K562 (cell line): ENCODE measurements around the gene CPNE6. TPM values are rescaled to one million over a fixed set of nuclear protein-coding genes. Genes with fewer than 3 reads are reported as not detected.

Experiments
- CAMTA2 ChIP-seq: fragments of 250-450 bp; sonication (Bioruptor Pico); conservative IDR thresholded peaks from 2 replicates; pipeline ENCODE4 v1.5.1; 2022
- CBX8 ChIP-seq: fragments of 200-600 bp; sonication (generic); IDR thresholded peaks from 2 replicates; pipeline ENCODE4 v1.6.1; 2012; ENCODE audit warnings: borderline replicate concordance, mixed run types, low read depth, mild to moderate bottlenecking, moderate library complexity, mixed read lengths, low read length, control low read depth, inconsistent platforms; ENCODE audit not compliant: poor library complexity, severe bottlenecking; ENCODE audit errors: extremely low read depth
- CHD1 ChIP-seq: fragments of 200-600 bp; sonication (generic); IDR thresholded peaks from one replicate; pipeline ENCODE4 v1.6.1; 2012; ENCODE audit warnings: mild to moderate bottlenecking, moderate library complexity, low read length, inconsistent platforms
- HMGN3 ChIP-seq: IDR thresholded peaks from 2 replicates; pipeline ENCODE4 v1.6.1; 2011; ENCODE audit warnings: borderline replicate concordance, low read depth, mild to moderate bottlenecking, mixed read lengths, low read length; ENCODE audit not compliant: insufficient read length; ENCODE audit errors: extremely low read depth
- HNRNPK ChIP-seq: fragments of 200-400 bp; formaldehyde crosslinking; IDR thresholded peaks from one replicate; pipeline ENCODE4 v1.6.1; 2018; ENCODE audit warnings: mild to moderate bottlenecking, low read depth, low read length; ENCODE audit not compliant: poor library complexity, severe bottlenecking
- IRF2 ChIP-seq: sonication (generic); formaldehyde crosslinking; IDR thresholded peaks from 2 replicates; pipeline ENCODE4 v1.8.1; 2022; ENCODE audit warnings: mild to moderate bottlenecking, missing genetic modification reagents
- MTA3 ChIP-seq: fragments of 450-650 bp; formaldehyde crosslinking; IDR thresholded peaks from 2 replicates; pipeline ENCODE4 v1.6.1; 2017; ENCODE audit warnings: mild to moderate bottlenecking, borderline replicate concordance
- MTF1 ChIP-seq: fragments of 250-450 bp; sonication (Bioruptor Pico); IDR thresholded peaks from 2 replicates; pipeline ENCODE4 v1.9.0; 2021; ENCODE audit warnings: moderate library complexity, mild to moderate bottlenecking, inconsistent platforms, borderline replicate concordance
- NCOA1 ChIP-seq: fragments of 450-650 bp; IDR thresholded peaks from 2 replicates; pipeline ENCODE4 v1.6.1; 2016; ENCODE audit warnings: low read depth
- POLR2B ChIP-seq: fragments of 450-650 bp; IDR thresholded peaks from 2 replicates; pipeline ENCODE4 v1.6.1; 2018; ENCODE audit warnings: low read depth; ENCODE audit not compliant: partially characterized antibody
- SAFB2 ChIP-seq: fragments of 200-400 bp; formaldehyde crosslinking; IDR thresholded peaks from 2 replicates; pipeline ENCODE4 v1.6.1; 2018; ENCODE audit warnings: borderline replicate concordance, low read length, low read depth, moderate library complexity; ENCODE audit not compliant: severe bottlenecking
- SIX5 ChIP-seq, 2 experiments: IDR thresholded peaks; 2 replicates each; pipeline ENCODE4 v1.6.1; 2011; ENCODE audit warnings: low read length in 2 of 2, borderline replicate concordance in 1 of 2, low read depth in 1 of 2, mild to moderate bottlenecking in 1 of 2, moderate library complexity in 1 of 2; ENCODE audit not compliant: insufficient read depth in 1 of 2
- ZNF445 ChIP-seq: fragments of 250-450 bp; sonication (Bioruptor Pico); IDR thresholded peaks from 2 replicates; pipeline ENCODE4 v1.4.0; 2020; ENCODE audit warnings: low read depth, mild to moderate bottlenecking, moderate library complexity
- polyA plus RNA-seq, 8 experiments: library from polyadenylated mRNA; depleted of rRNA in 4 of 8; stranded (reverse) in 5 of 8; unstranded in 3 of 8; fragments of >200 nt; fragmentation: Nextera tagmentation in 2 of 8; fragmentation: Illumina TruSeq in 1 of 8; extraction: Ambion mirVana in 2 of 8; extraction: Trizol in 1 of 8; gene quantifications; 2 replicates each; pipeline versions ENCODE4 v1.2.1 to v1.2.3, GENCODE V29; 2011 to 2014; ENCODE audit warnings: inconsistent platforms in 1 of 8, missing spikeins in 1 of 8
- total RNA-seq, 7 experiments: library from RNA; depleted of rRNA in 6 of 7; stranded (reverse); fragments of >200 nt in 6 of 7; fragmentation: Illumina TruSeq in 2 of 7; extraction: Trizol in 2 of 7; gene quantifications; 2 replicates each; pipeline versions ENCODE4 v1.2.1 to v1.2.3, GENCODE V29; 2011 to 2021; ENCODE audit warnings: low replicate concordance in 1 of 7
- TF ChIP-seq, protein P1 (sequence below): sonication (generic); formaldehyde crosslinking; IDR thresholded peaks from 2 replicates; pipeline ENCODE4 v1.8.0; 2022; ENCODE audit warnings: missing genetic modification reagents, mild to moderate bottlenecking, borderline replicate concordance
- TF ChIP-seq, protein P2 (sequence below), 2 experiments: fragments of 200-800 bp in 1 of 2; sonication (Bioruptor generic) in 1 of 2; sonication (generic) in 1 of 2; formaldehyde crosslinking in 1 of 2; IDR thresholded peaks in 1 of 2; conservative IDR thresholded peaks in 1 of 2; 2 replicates each; pipeline versions ENCODE4 v1.5.0 to v1.6.1; 2016 to 2020; ENCODE audit warnings: missing compliant biosample characterization in 1 of 2, missing genetic modification characterization in 1 of 2, missing genetic modification reagents in 1 of 2
- TF ChIP-seq, protein P3 (sequence below): sonication (generic); formaldehyde crosslinking; IDR thresholded peaks from 2 replicates; pipeline ENCODE4 v1.8.1; 2023; ENCODE audit warnings: mild to moderate bottlenecking, missing genetic modification reagents, moderate library complexity
- TF ChIP-seq, protein P4 (sequence below), 2 experiments: fragments of 150-350 bp in 1 of 2; IDR thresholded peaks; 2 replicates each; pipeline ENCODE4 v1.6.1; 2012 to 2016; ENCODE audit warnings: low read depth in 2 of 2, low read length in 2 of 2, mild to moderate bottlenecking in 1 of 2, moderate library complexity in 1 of 2

Gene CPNE6
- total and polyA plus RNA-seq, 9 of the 15 experiments (the other 6 are each of a cell fraction or from before 2014, with no cell fraction given): not detected

DNA sequence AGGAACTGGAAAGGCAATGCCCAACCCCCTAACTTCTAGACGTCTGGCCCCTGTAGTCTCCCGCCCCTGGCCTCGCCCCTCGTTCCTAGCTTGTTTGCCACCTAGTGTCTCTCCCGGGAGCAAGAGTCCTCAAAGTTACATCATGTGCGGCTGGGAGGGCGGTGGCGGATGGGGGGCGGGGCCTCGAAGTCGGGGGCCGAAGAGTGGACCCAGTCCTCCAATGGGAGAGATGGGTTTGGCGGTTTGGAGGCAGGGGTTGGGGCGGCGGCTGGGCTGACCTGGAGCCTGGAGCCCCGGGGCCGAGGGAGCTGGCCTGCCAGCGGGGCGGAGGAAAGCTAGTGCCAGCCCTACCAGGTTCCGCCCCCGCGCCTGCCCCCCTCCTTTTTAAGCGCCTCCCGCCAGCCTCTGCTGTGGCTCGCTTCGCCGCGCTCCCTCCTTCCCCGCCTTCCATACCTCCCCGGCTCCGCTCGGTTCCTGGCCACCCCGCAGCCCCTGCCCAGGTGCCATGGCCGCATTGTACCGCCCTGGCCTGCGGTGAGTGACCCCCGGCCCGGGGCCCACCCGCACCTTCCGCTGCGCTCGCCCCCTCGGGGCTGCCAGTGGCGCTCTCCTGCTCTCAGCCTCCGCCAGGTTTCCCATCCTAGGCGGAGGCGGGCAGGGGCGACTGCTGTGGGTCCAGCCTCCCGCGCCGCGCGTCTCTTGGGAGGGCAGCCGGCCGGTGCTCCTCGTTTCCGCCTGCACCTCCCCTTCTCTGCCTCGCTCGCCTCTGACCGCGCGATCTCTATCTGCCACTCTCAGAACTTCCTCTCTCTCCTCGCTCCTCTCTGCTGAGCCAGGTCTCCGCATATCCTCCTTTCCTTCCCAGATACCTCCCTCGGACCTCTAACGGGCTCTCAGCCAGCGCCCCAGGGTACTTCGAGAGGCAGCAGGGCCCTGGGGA lies 22.8 kb downstream of the CPNE6 start, which contains the start of gene PCK2 (continued):
- TF ChIP-seq, protein P1, sequence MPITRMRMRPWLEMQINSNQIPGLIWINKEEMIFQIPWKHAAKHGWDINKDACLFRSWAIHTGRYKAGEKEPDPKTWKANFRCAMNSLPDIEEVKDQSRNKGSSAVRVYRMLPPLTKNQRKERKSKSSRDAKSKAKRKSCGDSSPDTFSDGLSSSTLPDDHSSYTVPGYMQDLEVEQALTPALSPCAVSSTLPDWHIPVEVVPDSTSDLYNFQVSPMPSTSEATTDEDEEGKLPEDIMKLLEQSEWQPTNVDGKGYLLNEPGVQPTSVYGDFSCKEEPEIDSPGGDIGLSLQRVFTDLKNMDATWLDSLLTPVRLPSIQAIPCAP (CRISPR knock-in tag): no peak
- TF ChIP-seq HNRNPK (no peak), CBX8 (no peak), CAMTA2 (no peak), SAFB2 (no peak), ZNF445 (no peak), HMGN3 (peak; percentile 71), MTA3 (peak; percentile 84), SIX5 (IDR thresholded peaks at IDR 0.05; ENCODE audit: borderline replicate concordance in 1 of 2, insufficient read depth in 1 of 2, low read depth in 1 of 2, low read length in 2 of 2) (no peak), POLR2B (peak; percentile 92), MTF1 (no peak), CHD1 (peak; percentile 83), NCOA1 (no peak), IRF2 (no peak)
- TF ChIP-seq, protein P2, sequence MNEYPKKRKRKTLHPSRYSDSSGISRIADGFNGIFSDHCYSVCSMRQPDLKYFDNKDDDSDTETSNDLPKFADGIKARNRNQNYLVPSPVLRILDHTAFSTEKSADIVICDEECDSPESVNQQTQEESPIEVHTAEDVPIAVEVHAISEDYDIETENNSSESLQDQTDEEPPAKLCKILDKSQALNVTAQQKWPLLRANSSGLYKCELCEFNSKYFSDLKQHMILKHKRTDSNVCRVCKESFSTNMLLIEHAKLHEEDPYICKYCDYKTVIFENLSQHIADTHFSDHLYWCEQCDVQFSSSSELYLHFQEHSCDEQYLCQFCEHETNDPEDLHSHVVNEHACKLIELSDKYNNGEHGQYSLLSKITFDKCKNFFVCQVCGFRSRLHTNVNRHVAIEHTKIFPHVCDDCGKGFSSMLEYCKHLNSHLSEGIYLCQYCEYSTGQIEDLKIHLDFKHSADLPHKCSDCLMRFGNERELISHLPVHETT (CRISPR knock-in tag; conservative IDR thresholded peaks at IDR 0.05 in 1 of 2, IDR thresholded peaks at IDR 0.05 in 1 of 2): 0 out of 4 replicates have a peak, but pooled peaks of 1 of the 2 experiments have one; percentile 2
- TF ChIP-seq, protein P3, sequence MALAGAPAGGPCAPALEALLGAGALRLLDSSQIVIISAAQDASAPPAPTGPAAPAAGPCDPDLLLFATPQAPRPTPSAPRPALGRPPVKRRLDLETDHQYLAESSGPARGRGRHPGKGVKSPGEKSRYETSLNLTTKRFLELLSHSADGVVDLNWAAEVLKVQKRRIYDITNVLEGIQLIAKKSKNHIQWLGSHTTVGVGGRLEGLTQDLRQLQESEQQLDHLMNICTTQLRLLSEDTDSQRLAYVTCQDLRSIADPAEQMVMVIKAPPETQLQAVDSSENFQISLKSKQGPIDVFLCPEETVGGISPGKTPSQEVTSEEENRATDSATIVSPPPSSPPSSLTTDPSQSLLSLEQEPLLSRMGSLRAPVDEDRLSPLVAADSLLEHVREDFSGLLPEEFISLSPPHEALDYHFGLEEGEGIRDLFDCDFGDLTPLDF (CRISPR knock-in tag): peak; percentile 32; the same call in 1 of the 2 replicates
- TF ChIP-seq, protein P4, sequence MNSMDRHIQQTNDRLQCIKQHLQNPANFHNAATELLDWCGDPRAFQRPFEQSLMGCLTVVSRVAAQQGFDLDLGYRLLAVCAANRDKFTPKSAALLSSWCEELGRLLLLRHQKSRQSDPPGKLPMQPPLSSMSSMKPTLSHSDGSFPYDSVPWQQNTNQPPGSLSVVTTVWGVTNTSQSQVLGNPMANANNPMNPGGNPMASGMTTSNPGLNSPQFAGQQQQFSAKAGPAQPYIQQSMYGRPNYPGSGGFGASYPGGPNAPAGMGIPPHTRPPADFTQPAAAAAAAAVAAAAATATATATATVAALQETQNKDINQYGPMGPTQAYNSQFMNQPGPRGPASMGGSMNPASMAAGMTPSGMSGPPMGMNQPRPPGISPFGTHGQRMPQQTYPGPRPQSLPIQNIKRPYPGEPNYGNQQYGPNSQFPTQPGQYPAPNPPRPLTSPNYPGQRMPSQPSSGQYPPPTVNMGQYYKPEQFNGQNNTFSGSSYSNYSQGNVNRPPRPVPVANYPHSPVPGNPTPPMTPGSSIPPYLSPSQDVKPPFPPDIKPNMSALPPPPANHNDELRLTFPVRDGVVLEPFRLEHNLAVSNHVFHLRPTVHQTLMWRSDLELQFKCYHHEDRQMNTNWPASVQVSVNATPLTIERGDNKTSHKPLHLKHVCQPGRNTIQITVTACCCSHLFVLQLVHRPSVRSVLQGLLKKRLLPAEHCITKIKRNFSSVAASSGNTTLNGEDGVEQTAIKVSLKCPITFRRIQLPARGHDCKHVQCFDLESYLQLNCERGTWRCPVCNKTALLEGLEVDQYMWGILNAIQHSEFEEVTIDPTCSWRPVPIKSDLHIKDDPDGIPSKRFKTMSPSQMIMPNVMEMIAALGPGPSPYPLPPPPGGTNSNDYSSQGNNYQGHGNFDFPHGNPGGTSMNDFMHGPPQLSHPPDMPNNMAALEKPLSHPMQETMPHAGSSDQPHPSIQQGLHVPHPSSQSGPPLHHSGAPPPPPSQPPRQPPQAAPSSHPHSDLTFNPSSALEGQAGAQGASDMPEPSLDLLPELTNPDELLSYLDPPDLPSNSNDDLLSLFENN (IDR thresholded peaks at IDR 0.05; ENCODE audit: low read depth in 2 of 2, low read length in 2 of 2): no peak
